Testis (tissue), 2 donors: Measurements from ENCODE around the gene ZFR2.

Source experiments
- POLR2A ChIP-seq: fragments of 450-650 bp; IDR thresholded peaks from one replicate; pipeline ENCODE4 v1.6.1; 2017; ENCODE audit warnings: antibody characterized with exemption, mild to moderate bottlenecking, moderate library complexity
- TF ChIP-seq, protein P1 (sequence below), 3 experiments: fragments of 450-650 bp in 2 of 3; fragments of 200-600 bp in 1 of 3; sonication (generic) in 1 of 3; IDR thresholded peaks; one replicate each; pipeline ENCODE4 v1.5.1; 2016 to 2019; ENCODE audit warnings: antibody characterized with exemption in 3 of 3, mild to moderate bottlenecking in 2 of 3, moderate library complexity in 1 of 3

DNA sequence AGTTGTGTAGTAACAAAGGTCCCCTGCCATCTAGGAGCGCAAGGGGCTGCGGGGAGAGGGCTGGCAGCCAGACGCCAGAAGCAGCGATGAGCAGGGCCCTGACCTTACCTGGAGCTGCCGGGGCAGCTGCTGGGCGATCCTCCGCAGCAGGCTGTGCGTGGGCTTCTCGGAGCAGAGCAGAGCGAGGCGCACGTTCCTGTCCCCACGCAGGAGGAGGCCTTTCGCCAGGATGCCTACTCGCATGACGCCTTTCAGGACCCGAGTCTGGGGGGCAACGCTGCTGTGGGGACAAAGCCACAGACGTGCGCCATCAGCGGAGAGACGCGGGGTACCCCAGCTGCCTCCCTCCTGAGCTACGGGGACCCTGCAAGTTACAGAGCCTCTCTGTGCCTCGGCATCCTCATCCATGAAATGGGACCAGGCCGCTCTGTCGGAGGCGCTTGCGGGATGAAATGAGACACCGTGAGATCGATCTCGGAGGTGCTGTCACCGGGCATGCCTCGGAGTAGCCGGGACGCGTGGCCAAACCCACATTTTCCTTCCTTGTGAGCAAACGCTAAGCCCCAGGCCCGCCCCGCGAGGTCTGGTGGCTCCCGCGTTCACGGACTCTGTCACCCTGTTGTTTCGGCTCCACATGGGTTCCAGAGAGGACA, 52.1 kb downstream of the ZFR2 start:
- TF ChIP-seq, protein P1, sequence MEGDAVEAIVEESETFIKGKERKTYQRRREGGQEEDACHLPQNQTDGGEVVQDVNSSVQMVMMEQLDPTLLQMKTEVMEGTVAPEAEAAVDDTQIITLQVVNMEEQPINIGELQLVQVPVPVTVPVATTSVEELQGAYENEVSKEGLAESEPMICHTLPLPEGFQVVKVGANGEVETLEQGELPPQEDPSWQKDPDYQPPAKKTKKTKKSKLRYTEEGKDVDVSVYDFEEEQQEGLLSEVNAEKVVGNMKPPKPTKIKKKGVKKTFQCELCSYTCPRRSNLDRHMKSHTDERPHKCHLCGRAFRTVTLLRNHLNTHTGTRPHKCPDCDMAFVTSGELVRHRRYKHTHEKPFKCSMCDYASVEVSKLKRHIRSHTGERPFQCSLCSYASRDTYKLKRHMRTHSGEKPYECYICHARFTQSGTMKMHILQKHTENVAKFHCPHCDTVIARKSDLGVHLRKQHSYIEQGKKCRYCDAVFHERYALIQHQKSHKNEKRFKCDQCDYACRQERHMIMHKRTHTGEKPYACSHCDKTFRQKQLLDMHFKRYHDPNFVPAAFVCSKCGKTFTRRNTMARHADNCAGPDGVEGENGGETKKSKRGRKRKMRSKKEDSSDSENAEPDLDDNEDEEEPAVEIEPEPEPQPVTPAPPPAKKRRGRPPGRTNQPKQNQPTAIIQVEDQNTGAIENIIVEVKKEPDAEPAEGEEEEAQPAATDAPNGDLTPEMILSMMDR (IDR thresholded peaks at IDR 0.05) = no peak
- no peak for TF ChIP-seq POLR2A
